Measurements from ENCODE around the gene C1QL4.

GRCh38 chr12:49342914-49343731, 6.1 kb upstream of the C1QL4 start:
- TF ChIP-seq, protein P1, sequence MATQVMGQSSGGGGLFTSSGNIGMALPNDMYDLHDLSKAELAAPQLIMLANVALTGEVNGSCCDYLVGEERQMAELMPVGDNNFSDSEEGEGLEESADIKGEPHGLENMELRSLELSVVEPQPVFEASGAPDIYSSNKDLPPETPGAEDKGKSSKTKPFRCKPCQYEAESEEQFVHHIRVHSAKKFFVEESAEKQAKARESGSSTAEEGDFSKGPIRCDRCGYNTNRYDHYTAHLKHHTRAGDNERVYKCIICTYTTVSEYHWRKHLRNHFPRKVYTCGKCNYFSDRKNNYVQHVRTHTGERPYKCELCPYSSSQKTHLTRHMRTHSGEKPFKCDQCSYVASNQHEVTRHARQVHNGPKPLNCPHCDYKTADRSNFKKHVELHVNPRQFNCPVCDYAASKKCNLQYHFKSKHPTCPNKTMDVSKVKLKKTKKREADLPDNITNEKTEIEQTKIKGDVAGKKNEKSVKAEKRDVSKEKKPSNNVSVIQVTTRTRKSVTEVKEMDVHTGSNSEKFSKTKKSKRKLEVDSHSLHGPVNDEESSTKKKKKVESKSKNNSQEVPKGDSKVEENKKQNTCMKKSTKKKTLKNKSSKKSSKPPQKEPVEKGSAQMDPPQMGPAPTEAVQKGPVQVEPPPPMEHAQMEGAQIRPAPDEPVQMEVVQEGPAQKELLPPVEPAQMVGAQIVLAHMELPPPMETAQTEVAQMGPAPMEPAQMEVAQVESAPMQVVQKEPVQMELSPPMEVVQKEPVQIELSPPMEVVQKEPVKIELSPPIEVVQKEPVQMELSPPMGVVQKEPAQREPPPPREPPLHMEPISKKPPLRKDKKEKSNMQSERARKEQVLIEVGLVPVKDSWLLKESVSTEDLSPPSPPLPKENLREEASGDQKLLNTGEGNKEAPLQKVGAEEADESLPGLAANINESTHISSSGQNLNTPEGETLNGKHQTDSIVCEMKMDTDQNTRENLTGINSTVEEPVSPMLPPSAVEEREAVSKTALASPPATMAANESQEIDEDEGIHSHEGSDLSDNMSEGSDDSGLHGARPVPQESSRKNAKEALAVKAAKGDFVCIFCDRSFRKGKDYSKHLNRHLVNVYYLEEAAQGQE (IDR thresholded peaks at IDR 0.05; ENCODE audit: borderline replicate concordance) = no peak
- TF ChIP-seq, protein P2, sequence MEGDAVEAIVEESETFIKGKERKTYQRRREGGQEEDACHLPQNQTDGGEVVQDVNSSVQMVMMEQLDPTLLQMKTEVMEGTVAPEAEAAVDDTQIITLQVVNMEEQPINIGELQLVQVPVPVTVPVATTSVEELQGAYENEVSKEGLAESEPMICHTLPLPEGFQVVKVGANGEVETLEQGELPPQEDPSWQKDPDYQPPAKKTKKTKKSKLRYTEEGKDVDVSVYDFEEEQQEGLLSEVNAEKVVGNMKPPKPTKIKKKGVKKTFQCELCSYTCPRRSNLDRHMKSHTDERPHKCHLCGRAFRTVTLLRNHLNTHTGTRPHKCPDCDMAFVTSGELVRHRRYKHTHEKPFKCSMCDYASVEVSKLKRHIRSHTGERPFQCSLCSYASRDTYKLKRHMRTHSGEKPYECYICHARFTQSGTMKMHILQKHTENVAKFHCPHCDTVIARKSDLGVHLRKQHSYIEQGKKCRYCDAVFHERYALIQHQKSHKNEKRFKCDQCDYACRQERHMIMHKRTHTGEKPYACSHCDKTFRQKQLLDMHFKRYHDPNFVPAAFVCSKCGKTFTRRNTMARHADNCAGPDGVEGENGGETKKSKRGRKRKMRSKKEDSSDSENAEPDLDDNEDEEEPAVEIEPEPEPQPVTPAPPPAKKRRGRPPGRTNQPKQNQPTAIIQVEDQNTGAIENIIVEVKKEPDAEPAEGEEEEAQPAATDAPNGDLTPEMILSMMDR (IDR thresholded peaks at IDR 0.05; ENCODE audit: poor library complexity, severe bottlenecking) = no peak
- TF ChIP-seq EP300 (conservative IDR thresholded peaks at IDR 0.05; ENCODE audit: poor library complexity, severe bottlenecking) (no peak), EZH2 (IDR thresholded peaks at IDR 0.05; ENCODE audit: borderline replicate concordance, insufficient read depth, low read length, poor library complexity, severe bottlenecking) (no peak), RAD21 (conservative IDR thresholded peaks at IDR 0.05) (no peak), TAF1 (IDR thresholded peaks at IDR 0.05; ENCODE audit: low read depth) (no peak), SMC3 (conservative IDR thresholded peaks at IDR 0.05; ENCODE audit: poor library complexity) (no peak), POLR2AphosphoS5 (IDR thresholded peaks at IDR 0.05) (peak; percentile 22), MXI1 (conservative IDR thresholded peaks at IDR 0.05; ENCODE audit: poor library complexity, severe bottlenecking) (peak; percentile 32)
